Sigmoid colon (tissue), 4 donors: ENCODE results near the gene STEAP3.

Experiments used
- EP300 ChIP-seq, 4 donors: sonication (generic); formaldehyde crosslinking; IDR thresholded peaks; one replicate each; pipeline ENCODE4 v1.6.1; 2017; ENCODE audit warnings: antibody characterized with exemption in 4 of 4
- TF ChIP-seq, protein P1 (sequence below), 4 experiments: fragments of 450-650 bp in 3 of 4; fragments of 200-600 bp in 1 of 4; IDR thresholded peaks; one replicate each; pipeline ENCODE4 v1.5.1; 2016 to 2019; ENCODE audit warnings: antibody characterized with exemption in 4 of 4, mild to moderate bottlenecking in 3 of 4, moderate library complexity in 2 of 4

DNA sequence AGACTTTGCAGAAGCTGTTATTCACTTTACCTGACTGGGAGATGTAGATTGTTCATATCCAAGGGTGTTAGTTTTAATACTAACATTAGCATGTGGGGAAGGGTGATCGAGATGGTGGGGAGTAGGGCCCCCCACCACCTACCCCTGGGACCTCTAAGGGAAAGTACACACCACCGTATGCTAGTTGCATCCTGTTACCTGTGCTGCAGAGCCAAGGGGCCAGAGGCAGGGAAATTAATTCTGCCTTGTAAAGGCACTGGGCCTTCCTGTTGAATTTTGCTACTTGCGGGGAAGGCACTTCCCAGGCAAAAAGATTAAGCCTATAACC is 9.0 kb downstream of the STEAP3 start:
- no peak for TF ChIP-seq EP300 (IDR thresholded peaks at IDR 0.05)
- TF ChIP-seq, protein P1, sequence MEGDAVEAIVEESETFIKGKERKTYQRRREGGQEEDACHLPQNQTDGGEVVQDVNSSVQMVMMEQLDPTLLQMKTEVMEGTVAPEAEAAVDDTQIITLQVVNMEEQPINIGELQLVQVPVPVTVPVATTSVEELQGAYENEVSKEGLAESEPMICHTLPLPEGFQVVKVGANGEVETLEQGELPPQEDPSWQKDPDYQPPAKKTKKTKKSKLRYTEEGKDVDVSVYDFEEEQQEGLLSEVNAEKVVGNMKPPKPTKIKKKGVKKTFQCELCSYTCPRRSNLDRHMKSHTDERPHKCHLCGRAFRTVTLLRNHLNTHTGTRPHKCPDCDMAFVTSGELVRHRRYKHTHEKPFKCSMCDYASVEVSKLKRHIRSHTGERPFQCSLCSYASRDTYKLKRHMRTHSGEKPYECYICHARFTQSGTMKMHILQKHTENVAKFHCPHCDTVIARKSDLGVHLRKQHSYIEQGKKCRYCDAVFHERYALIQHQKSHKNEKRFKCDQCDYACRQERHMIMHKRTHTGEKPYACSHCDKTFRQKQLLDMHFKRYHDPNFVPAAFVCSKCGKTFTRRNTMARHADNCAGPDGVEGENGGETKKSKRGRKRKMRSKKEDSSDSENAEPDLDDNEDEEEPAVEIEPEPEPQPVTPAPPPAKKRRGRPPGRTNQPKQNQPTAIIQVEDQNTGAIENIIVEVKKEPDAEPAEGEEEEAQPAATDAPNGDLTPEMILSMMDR (IDR thresholded peaks at IDR 0.05) = no peak
